Spleen (tissue), 11 donors: ENCODE data around the gene ROBO1. TPM values are rescaled to one million over a fixed set of nuclear protein-coding genes. Genes with fewer than 3 reads are reported as not detected.

Experiments
- DNase-seq: peaks from one replicate; pipeline ENCODE4 v3.0.0-alpha.2; 2020
- H3K27ac ChIP-seq, 8 donors: fragments of 200-600 bp; sonication (generic) in 7 of 8; 1 replicate in 4 of 8; 2 replicates in 4 of 8; pipeline versions ENCODE4 v1.5.0 to v1.8.0; 2016 to 2021; ENCODE audit warnings: inconsistent platforms in 4 of 8, mild to moderate bottlenecking in 4 of 8, moderate library complexity in 1 of 8
- H3K27me3 ChIP-seq, 7 donors: fragments of 200-600 bp; sonication (generic) in 6 of 7; replicated peaks in 1 of 7; 1 replicate in 4 of 7; 2 replicates in 3 of 7; pipeline versions ENCODE4 v1.5.0 to v1.8.0; 2016 to 2021; ENCODE audit warnings: inconsistent platforms in 3 of 7, mild to moderate bottlenecking in 1 of 7
- H3K36me3 ChIP-seq, 6 donors: fragments of 200-600 bp; sonication (generic) in 5 of 6; 1 replicate in 4 of 6; 2 replicates in 2 of 6; pipeline versions ENCODE4 v1.5.0 to v1.8.0; 2016 to 2021; ENCODE audit warnings: inconsistent platforms in 2 of 6
- H3K4me1 ChIP-seq, 6 donors: fragments of 200-600 bp; sonication (generic) in 5 of 6; 1 replicate in 3 of 6; 2 replicates in 3 of 6; pipeline versions ENCODE4 v1.5.0 to v1.8.0; 2016 to 2021; ENCODE audit warnings: inconsistent platforms in 3 of 6
- H3K4me3 ChIP-seq, 8 donors: fragments of 200-600 bp; sonication (generic) in 7 of 8; 1 replicate in 4 of 8; 2 replicates in 4 of 8; pipeline versions ENCODE4 v1.5.0 to v1.8.0; 2016 to 2021; ENCODE audit warnings: inconsistent platforms in 4 of 8, mild to moderate bottlenecking in 4 of 8, moderate library complexity in 2 of 8
- H3K9me3 ChIP-seq, 8 donors: fragments of 200-600 bp; sonication (generic) in 7 of 8; 1 replicate in 4 of 8; 2 replicates in 4 of 8; pipeline versions ENCODE4 v1.5.0 to v1.8.0; 2016 to 2021; ENCODE audit warnings: inconsistent platforms in 4 of 8
- CTCF ChIP-seq, 11 experiments: fragments of 200-600 bp in 7 of 11; fragments of 450-650 bp in 4 of 11; sonication (generic) in 4 of 11; IDR thresholded peaks in 8 of 11; conservative IDR thresholded peaks in 3 of 11; 1 replicate in 7 of 11; 2 replicates in 4 of 11; pipeline versions ENCODE4 v1.4.0 to v1.8.0; 2016 to 2021; ENCODE audit warnings: antibody characterized with exemption in 11 of 11, inconsistent platforms in 4 of 11, mild to moderate bottlenecking in 1 of 11
- POLR2A ChIP-seq, 3 donors: fragments of 450-650 bp; IDR thresholded peaks; one replicate each; pipeline ENCODE4 v1.5.1; 2017; ENCODE audit warnings: antibody characterized with exemption in 3 of 3, mild to moderate bottlenecking in 1 of 3
- POLR2AphosphoS5 ChIP-seq, 3 donors: sonication (generic); formaldehyde crosslinking; IDR thresholded peaks; one replicate each; pipeline ENCODE4 v1.5.1; 2017; ENCODE audit warnings: antibody characterized with exemption in 3 of 3
- WGBS, 5 donors: extraction: QIAGEN DNeasy Blood & Tissue Kit in 3 of 5; methylation state at CpG; one replicate each; pipeline versions ENCODE4 v1.1.5 to v1.1.7; 2013 to 2018; 5-methylcytosine and 5-hydroxymethylcytosine counted together
- intact Hi-C: fragments of 100-400 bp; cut with DNase I; formaldehyde crosslinking; loops from one replicate; pipeline ENCODE4 v1.15.0; 2023; ENCODE audit warnings: low total_unique reads
- polyA plus RNA-seq, 3 donors: library from polyadenylated mRNA; stranded (reverse); fragments of 200-250 nt; gene quantifications; one replicate each; pipeline ENCODE4 v1.2.1, GENCODE V29; 2013
- total RNA-seq, 7 donors: library from RNA; depleted of rRNA in 3 of 7; stranded (reverse); fragments of >200 nt in 3 of 7; fragmentation: NEBNext Ultra II Directional in 4 of 7; extraction: Animal tissue kit (Norgen Biotek cat#: 25700) in 4 of 7; gene quantifications; one replicate each; pipeline versions ENCODE4 v1.1.0 to v1.2.1, GENCODE V29; 2016 to 2021
- donor health status: healthy with polysubstance abuse.
- donor health status: DM: no; HTN: no; CAD: no; lungs with moderate emphysema.
- donor health status: DM: no; HTN: no; CAD: no.
- donor health status: Bipolar disorder and iron deficiency.
- donor health status: healthy.
- donor health status: DM: no; HTN: no; CAD: no.
- donor health status: DM: yes; HTN: yes; CAD: no.

The ROBO1 gene
- total and polyA plus RNA-seq, 10 donors, result 3.4 to 37.3 (median 26.0) TPM

- H3K4me3 ChIP-seq, result no peak overlapping the region
- no peak for TF ChIP-seq POLR2A (IDR thresholded peaks at IDR 0.05)
- TF ChIP-seq CTCF (IDR thresholded peaks at IDR 0.05 in 8 of 11, conservative IDR thresholded peaks at IDR 0.05 in 3 of 11), result no peak
- no peak for TF ChIP-seq POLR2AphosphoS5 (IDR thresholded peaks at IDR 0.05)
- peaks cover 0 to 6% (median 0%) of the 10 kb centered on the region in 6 donors for H3K4me1 ChIP-seq
- 71 to 84% (median 80%) methylated on average over 2 of the region's 2 CpGs for WGBS, 5 donors
- peaks cover 0 to 6% (median 0%) of the 10 kb centered on the region in 8 donors for H3K9me3 ChIP-seq
- DNase-seq, result no peak
- intact Hi-C loops, result no loop called here
- peak overlapping the region in 1 of 8 donors; percentile 46 for H3K27ac ChIP-seq
- no peaks in the 10 kb centered on the region for H3K36me3 ChIP-seq
- H3K27me3 ChIP-seq, result no peaks in the 10 kb centered on the region
These were observed 911.6 kb downstream of the ROBO1 start for GRCh38 chr3:78856164-78856563.

DNA sequence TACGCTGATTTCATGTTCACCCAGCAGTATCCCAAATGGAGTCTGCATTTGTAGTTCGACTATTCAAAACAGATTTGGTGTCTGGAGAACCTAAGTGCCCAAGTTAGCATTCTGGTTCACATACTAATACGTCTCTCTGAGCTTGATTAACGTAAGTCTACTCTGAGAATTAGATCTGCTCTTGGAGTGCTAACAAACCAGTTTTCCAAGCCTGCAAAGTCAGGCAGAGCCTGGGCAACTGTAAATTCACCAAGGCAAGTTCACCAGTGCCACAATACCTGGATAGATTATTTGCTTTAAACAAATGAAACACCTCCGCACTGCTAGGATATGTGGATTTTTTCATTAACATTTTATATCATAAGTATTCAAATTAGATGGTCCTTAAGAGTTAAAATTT is 912.6 kb downstream of the ROBO1 start:
- DNase-seq, result no peak
- no peaks in the 10 kb centered on the region for H3K36me3 ChIP-seq
- H3K27ac ChIP-seq, result peak overlapping the region in 1 of 8 donors; percentile 46
- H3K4me3 ChIP-seq, result no peak overlapping the region
- peaks cover 0 to 6% (median 0%) of the 10 kb centered on the region in 8 donors for H3K9me3 ChIP-seq
- intact Hi-C loops, result no loop called here
- TF ChIP-seq POLR2A (IDR thresholded peaks at IDR 0.05), result no peak
- TF ChIP-seq POLR2AphosphoS5 (IDR thresholded peaks at IDR 0.05), result no peak
- TF ChIP-seq CTCF (IDR thresholded peaks at IDR 0.05 in 8 of 11, conservative IDR thresholded peaks at IDR 0.05 in 3 of 11), result no peak
- peaks cover 0 to 6% (median 0%) of the 10 kb centered on the region in 6 donors for H3K4me1 ChIP-seq
- H3K27me3 ChIP-seq, result no peaks in the 10 kb centered on the region
- WGBS, 5 donors, result 87 to 96% (median 89%) methylated on average over 5 of the region's 5 CpGs

DNA sequence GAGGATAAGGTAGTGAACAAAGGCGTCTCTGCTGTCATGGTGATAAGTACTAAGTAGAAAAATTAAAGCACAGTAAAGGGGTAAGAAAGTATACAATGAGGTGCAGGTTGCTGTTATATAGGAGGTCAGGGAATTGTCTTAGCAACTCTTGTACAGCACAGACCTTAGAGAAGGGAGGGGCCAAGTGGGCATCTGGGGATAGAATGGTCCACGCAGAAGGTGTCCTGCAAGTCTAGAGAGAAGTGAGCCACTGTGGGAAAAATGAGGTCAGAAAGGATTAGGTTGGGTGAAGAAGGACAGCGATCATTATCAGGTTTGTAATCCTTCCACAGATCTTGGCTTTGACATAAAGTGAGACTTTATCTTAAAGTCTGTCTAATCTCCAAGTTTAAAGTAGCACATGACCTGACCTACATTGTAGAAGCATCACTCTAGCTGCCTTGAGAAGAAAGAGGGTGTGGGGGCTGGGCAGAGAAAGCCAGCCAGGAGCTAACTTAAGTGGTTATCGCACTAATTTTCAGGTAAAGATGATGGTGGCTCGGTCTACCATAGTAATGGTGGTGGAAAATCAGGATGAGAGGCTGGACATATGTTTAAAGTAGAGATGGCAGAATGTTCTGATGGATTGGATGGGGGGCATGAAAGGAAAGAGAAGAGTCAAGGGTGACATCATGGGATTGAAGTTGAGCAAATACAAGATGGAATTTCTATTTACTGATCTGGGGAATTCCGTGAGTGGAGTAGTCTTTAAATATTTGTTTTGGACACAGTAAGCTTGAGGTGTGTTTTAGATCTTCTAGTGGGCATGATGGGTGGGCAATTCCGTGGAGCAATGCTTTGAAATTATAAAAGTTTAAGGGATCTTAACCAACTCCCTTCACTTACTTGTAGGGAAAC is 919.2 kb downstream of the ROBO1 start:
- no peaks in the 10 kb centered on the region for H3K27me3 ChIP-seq
- DNase-seq, result no peak
- no peak overlapping the region for H3K4me3 ChIP-seq
- no peak for TF ChIP-seq POLR2AphosphoS5 (IDR thresholded peaks at IDR 0.05)
- TF ChIP-seq POLR2A (IDR thresholded peaks at IDR 0.05), result no peak
- TF ChIP-seq CTCF (IDR thresholded peaks at IDR 0.05 in 8 of 11, conservative IDR thresholded peaks at IDR 0.05 in 3 of 11), result no peak
- no peaks in the 10 kb centered on the region for H3K36me3 ChIP-seq
- H3K27ac ChIP-seq, result no peak overlapping the region
- intact Hi-C loops, result no loop called here
- no peaks in the 10 kb centered on the region for H3K9me3 ChIP-seq
- WGBS, 5 donors, result 83 to 90% (median 89%) methylated on average over 7 of the region's 7 CpGs
- H3K4me1 ChIP-seq, result no peaks in the 10 kb centered on the region

- DNase-seq, result no peak
- intact Hi-C loops, result no loop called here
- WGBS, 5 donors, result 68 to 84% (median 68%) methylated on average over 3 of the region's 3 CpGs
- Histone ChIP-seq H3K27ac (no peak overlapping the region), H3K27me3 (no peaks in the 10 kb centered on the region), H3K4me3 (no peak overlapping the region), H3K9me3 (no peaks in the 10 kb centered on the region), H3K36me3 (no peaks in the 10 kb centered on the region), H3K4me1 (no peaks in the 10 kb centered on the region)
- TF ChIP-seq CTCF (IDR thresholded peaks at IDR 0.05 in 8 of 11, conservative IDR thresholded peaks at IDR 0.05 in 3 of 11) (no peak), POLR2A (IDR thresholded peaks at IDR 0.05) (no peak), POLR2AphosphoS5 (IDR thresholded peaks at IDR 0.05) (no peak)
These were observed 920.2 kb downstream of the ROBO1 start for GRCh38 chr3:78847603-78848002.
